Measurements from ENCODE around the gene MLN.

DNA sequence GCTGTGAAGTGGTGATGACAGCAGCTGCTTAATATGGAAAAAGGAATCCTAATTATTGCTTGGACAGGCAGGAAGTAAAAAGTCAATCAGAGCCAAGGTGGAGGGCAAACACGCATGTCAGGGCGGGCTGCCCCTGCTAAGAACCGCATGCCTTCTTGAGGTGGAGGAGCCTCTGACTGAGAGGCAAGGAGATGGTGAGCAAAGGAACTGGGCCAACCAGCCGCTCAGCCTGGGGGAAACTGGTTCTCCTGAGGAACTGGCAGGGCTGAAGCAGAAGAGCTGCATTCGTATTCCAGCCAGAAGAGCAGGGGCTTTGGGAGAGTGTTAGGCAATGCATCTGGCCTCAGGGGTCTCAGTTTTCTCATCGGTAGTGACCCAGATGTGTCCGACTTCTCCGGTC is 13.1 kb upstream of the MLN start:
- TF ChIP-seq POLR2AphosphoS5 (IDR thresholded peaks at IDR 0.05) (no peak), POLR2A (IDR thresholded peaks at IDR 0.05) (no peak), EP300 (IDR thresholded peaks at IDR 0.05) (no peak)
- TF ChIP-seq, protein P1, sequence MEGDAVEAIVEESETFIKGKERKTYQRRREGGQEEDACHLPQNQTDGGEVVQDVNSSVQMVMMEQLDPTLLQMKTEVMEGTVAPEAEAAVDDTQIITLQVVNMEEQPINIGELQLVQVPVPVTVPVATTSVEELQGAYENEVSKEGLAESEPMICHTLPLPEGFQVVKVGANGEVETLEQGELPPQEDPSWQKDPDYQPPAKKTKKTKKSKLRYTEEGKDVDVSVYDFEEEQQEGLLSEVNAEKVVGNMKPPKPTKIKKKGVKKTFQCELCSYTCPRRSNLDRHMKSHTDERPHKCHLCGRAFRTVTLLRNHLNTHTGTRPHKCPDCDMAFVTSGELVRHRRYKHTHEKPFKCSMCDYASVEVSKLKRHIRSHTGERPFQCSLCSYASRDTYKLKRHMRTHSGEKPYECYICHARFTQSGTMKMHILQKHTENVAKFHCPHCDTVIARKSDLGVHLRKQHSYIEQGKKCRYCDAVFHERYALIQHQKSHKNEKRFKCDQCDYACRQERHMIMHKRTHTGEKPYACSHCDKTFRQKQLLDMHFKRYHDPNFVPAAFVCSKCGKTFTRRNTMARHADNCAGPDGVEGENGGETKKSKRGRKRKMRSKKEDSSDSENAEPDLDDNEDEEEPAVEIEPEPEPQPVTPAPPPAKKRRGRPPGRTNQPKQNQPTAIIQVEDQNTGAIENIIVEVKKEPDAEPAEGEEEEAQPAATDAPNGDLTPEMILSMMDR (IDR thresholded peaks at IDR 0.05): no peak
